H54 (cell line): Measurements from ENCODE around the gene RFTN1.
A peak's percentile ranks its signal among the peaks of the same experiment; 100 is the strongest.

Experiments used
- DNase-seq: peaks from one replicate; pipeline ENCODE4 v3.0.0; 2011; ENCODE audit warnings: low spot score, mixed read lengths; ENCODE audit not compliant: insufficient read length
- FAIRE-seq: peaks from 3 replicates; lab custom pipeline; 2011; peaks lifted over from hg19 to GRCh38; lab: Jason Lieb, UNC
- POLR2A ChIP-seq: IDR thresholded peaks from 2 replicates; pipeline ENCODE4 v1.6.1; 2011; ENCODE audit warnings: low read depth, mild to moderate bottlenecking, low read length

RFTN1 gene

GRCh38 chr3:16392065-16392464, 121.4 kb downstream of the RFTN1 start:
- DNase-seq (no peak), FAIRE-seq (no peak)
- TF ChIP-seq POLR2A = no peak

- FAIRE-seq = no peak
Measured at GRCh38 chr3:16390581-16390980, 122.9 kb downstream of the RFTN1 start.

GRCh38 chr3:16388850-16389441, 124.6 kb downstream of the RFTN1 start:
- FAIRE-seq = no peak
- no peak for TF ChIP-seq POLR2A
- no peak for DNase-seq

More at GRCh38 chr3:16390581-16390980, 122.9 kb downstream of the RFTN1 start:
- no peak for TF ChIP-seq POLR2A
- DNase-seq = no peak

- DNase-seq (no peak), FAIRE-seq (no peak)
- no peak for TF ChIP-seq POLR2A
Measured at GRCh38 chr3:16386561-16386960, 126.9 kb downstream of the RFTN1 start.

- DNase-seq (no peak), FAIRE-seq (no peak)
- TF ChIP-seq POLR2A = no peak
Measured at GRCh38 chr3:16385151-16385550, 128.3 kb downstream of the RFTN1 start.

- FAIRE-seq (no peak), DNase-seq (no peak)
- no peak for TF ChIP-seq POLR2A
Measured at GRCh38 chr3:16383864-16384263, 129.6 kb downstream of the RFTN1 start.

GRCh38 chr3:16382845-16383244, 130.7 kb downstream of the RFTN1 start:
- FAIRE-seq = no peak
- TF ChIP-seq POLR2A = no peak

GRCh38 chr3:16381426-16381825, 132.1 kb downstream of the RFTN1 start:
- TF ChIP-seq POLR2A = no peak
- DNase-seq (no peak), FAIRE-seq (no peak)

More at GRCh38 chr3:16382845-16383244, 130.7 kb downstream of the RFTN1 start:
- DNase-seq = no peak

- DNase-seq (no peak), FAIRE-seq (no peak)
- TF ChIP-seq POLR2A = no peak
Measured at GRCh38 chr3:16380421-16380820, 133.1 kb downstream of the RFTN1 start.

- no peak for DNase-seq
- TF ChIP-seq POLR2A = no peak
- no peak for FAIRE-seq
Measured at GRCh38 chr3:16379838-16380237, 133.7 kb downstream of the RFTN1 start.

GRCh38 chr3:16378920-16379319, 134.6 kb downstream of the RFTN1 start:
- DNase-seq = peak; percentile 6
- FAIRE-seq = no peak
- no peak for TF ChIP-seq POLR2A

GRCh38 chr3:16378415-16378814, 135.1 kb downstream of the RFTN1 start:
- DNase-seq (no peak), FAIRE-seq (no peak)
- TF ChIP-seq POLR2A = no peak

GRCh38 chr3:16377847-16378302, 135.6 kb downstream of the RFTN1 start:
- no peak for TF ChIP-seq POLR2A
- DNase-seq (no peak), FAIRE-seq (no peak)

GRCh38 chr3:16377196-16377595, 136.3 kb downstream of the RFTN1 start:
- TF ChIP-seq POLR2A = no peak
- FAIRE-seq = no peak
- DNase-seq = no peak

- DNase-seq (no peak), FAIRE-seq (no peak)
- TF ChIP-seq POLR2A = no peak
Measured at GRCh38 chr3:16375891-16376290, 137.6 kb downstream of the RFTN1 start.
